GM19035 (cell line): ENCODE measurements around the gene STAC3.

Source experiments
- ATAC-seq: cut with Tn5 transposase; IDR thresholded peaks from one replicate; pipeline ENCODE4 v1.9.1; 2021; ENCODE audit not compliant: unreplicated experiment

STAC3 gene

DNA sequence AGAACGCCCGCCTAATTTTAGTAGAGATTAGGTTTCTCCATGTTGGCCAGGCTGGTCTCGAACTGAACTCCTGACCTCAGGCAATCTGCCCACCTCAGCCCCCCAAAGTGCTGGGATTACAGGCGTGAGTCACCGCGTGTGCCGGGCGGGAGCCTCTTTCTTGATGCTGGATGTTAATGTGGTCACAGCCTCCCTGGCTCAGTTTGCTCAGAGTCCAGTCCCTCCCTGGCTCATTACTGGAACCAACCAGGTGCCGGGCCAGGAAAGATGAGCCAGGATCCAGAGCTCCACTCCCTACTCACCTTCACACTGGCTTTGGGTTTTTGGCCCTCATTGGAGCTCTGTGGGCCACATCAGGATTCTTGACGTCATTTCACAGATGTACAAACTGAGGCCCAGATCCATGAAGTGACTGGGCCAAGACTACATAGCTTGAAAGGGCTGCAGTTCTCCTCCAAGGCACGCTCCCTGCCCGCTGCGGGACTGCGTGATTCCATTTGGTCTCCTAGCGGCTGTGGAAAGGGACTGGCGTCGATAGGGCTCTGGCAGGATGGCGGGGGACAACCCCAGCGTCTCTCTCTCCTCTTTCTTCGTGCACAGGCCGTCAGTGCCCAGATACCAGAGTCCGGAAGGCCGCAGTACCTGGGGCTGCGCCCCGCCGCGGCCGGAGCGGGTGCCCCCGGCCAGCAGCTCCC, 26.6 kb downstream of the STAC3 start:
- ATAC-seq, result no peak

DNA sequence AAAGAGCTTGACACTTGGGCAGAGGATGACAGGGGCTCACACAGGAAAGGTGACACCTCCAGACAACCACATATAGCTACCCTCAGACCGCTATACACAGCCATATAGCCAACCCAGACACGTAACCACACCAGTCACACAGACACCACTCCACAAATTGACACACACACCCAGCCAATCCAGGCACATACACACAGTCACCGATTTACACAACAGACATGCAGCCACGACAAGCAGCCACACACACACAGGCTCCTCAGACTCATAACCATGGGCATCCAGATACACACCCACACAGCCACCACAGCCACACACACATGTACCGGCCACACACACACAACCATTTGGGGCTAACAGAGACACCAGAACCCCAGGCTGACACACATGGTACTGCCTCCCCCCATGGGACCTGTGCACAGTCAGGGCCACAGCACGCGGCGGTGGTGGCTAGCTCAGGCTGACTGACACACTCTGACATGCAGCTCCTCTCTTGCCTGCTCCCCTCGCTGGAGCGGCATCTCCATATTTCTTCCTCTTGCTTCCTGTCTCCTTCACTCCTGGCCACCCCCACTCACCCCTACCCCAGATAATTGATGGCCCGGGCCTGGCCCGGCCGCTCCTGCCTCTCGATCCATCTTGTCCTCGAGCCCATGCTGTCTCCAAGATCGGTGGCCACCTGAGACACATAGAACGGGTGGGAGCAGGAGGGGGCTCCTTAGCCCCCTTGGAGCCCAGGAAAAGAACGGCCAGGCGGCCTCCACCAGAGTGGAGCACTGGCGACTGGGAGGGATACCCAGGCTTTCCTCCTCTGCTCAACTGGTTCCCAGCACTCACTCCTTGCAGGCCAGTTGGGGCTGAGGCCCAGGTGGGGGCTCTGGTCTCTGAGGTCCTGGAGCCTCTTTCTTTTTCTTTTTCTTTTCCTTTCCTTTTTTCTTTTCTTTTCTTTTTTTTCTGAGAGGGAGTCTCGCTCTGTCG, 27.5 kb downstream of the STAC3 start:
- no peak for ATAC-seq

DNA sequence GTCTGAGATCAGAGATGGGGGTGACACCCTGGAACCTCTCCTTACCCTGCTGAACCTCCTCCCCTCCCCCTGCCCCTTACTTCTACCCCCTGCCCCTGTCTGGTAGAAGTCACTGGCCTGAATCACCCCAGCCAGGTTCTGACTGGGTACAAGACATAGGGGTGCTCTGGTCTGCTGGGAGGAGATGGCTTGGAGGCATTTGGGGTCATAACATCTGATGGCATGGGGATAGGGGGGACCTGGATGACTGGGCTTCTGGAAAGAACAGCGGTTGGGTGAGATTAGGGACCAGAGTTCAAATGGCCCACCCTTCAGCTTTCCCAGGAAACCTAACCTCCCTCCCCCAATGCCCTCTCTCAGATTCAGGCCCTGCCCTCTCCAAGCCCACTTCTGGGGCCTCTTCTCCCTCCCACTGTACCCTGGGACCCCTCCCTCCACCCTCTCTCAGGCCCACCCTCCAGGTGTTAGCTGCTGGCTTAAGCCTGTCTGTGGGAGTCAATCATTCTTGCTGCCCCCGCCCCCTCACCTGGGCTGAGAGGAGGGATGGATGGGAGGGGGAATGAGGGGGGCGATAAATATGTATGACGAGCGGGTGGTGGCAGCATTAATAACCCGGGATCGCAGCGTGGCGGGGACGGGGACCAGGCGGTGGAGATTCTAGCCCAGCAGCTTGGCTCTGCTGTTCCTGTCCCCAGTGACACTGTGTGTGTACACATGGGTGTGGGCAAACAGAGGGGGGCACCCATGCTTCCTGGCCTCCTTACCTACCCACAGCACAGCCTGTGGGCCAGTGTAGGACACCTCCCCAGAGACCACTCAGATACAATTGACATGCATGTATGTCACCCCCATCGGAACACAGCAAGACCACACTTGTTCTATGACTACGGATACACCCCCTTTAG, 28.4 kb downstream of the STAC3 start:
- ATAC-seq, result no peak

DNA sequence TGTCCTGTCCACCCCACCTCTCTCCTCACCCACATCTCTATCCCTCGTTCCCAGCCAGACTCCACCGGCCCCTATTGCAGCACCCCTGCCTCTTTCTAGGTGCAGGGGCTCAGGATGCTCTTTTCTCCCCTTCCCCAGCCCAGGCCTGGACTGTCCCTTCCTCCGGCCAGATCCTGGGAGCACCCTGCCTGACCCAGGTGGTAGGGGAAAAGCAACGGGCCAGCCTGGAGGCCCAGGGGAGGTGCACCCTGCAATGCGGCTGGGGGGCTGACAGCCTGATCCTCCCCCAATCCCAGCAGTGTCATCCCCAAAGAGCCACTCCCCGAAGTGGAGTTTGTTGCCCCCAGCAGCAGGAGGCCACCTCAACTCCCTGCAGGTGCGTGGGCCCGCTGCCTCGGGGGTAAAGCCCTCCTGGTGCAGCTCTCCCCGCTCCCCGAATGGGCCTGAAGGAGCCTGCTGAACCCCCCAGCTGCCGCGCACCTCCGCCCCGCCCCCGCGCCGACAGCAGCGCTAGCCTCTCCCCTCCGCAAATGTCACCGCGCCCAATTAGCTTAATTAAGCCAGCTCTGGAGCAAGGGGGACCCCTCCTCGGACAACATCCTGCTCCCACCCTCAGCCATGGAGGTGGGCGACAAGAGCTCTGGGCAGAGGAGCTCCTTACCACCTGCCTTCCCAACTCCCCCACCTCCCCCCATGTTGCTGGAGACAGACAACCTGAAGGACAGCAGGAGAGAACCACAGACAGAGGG, 29.6 kb downstream of the STAC3 start:
- no peak for ATAC-seq

DNA sequence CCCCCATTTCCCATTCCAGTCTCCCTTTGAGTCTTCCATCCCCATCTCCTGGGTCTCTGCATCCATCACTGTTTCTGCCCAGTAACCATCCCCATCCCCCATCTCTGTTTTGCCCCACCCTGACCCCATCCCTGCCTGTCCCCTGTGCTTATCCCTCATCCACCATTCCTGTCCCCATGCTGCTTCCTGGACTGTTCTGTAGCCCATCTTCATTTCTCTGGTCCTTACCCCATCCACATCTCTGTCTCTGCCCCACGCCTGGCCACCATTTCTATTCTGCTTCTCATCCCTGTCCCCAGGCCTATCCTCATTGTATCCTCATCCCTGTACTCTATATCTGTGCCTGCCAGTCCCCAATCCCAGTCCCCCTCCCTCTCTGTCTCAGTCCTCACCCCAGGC, 30.2 kb downstream of the STAC3 start:
- no peak for ATAC-seq

DNA sequence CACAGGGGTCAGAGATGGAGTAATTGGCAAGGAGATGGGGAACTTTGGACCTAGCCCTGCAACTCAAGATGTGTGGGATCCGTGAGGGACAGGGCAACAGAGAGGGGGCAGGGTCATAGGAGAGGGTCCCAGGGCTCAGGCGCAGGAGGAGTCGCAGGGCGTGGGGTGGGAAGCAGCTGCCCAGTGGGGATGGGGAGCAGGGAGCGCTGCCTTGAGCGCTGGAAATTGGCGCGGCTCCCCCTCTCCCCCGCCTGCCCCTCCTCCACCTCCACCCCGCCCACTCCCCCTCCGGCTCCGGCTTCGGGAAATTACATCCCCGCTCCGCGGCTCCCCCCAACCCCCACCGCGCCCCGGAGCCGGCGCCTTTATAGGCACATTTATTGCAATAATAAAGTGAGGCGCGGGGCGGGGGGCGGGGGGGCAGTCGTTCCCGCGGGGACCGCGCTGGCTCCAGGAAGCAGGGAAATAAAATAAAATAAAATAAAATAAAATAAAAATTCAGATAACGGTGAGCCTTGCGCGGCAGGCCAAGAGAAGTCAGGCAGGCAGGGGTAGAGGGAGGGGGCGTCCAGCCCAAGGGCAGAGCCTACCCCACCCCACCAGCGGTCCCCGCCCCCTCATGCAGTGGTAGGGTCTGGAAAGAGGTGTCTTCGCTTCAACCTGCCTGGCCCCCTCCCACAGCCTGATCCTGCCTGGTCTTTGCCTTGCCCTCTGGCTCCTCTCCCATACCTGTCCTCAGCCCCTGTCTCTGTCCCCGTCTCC, 30.8 kb downstream of the STAC3 start:
- no peak for ATAC-seq

DNA sequence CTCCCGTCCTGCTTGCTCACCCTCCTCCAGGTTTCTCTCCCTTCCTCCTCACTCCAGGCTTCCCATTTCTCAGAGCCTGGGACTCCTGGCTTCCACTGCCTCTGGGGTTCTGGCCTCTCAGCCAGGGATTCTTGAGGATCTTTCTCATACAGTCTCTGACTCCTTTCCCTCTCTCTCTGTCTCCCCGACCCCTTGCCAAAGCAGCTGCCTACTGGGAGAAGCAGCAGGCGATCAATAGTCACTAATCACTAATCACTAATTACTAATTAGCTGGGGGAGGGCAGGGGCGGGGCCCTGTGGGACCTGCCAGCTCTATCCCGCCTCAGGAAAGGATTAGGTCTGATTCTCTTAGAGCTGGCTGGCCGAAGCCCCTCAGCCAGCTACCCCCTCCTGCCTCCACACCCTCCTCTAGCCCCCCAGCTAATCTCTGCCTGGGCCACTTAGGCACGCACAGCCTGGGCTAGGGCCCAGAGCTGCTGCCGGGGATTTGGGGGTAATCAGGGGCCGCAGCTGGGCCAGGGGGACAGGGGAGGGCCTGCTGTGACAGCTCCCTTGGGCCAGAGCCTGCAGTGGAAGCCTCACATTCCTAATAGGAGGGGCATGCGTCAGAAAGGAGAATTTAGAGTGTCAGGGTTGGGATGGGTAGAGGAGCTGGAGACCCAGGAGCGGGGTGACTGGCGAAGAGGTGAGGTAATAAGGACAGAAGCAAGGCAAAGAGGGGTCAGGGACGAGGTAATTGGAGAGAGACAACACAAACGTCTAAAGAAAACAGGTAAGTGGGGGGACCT, 31.6 kb downstream of the STAC3 start:
- ATAC-seq, result no peak

DNA sequence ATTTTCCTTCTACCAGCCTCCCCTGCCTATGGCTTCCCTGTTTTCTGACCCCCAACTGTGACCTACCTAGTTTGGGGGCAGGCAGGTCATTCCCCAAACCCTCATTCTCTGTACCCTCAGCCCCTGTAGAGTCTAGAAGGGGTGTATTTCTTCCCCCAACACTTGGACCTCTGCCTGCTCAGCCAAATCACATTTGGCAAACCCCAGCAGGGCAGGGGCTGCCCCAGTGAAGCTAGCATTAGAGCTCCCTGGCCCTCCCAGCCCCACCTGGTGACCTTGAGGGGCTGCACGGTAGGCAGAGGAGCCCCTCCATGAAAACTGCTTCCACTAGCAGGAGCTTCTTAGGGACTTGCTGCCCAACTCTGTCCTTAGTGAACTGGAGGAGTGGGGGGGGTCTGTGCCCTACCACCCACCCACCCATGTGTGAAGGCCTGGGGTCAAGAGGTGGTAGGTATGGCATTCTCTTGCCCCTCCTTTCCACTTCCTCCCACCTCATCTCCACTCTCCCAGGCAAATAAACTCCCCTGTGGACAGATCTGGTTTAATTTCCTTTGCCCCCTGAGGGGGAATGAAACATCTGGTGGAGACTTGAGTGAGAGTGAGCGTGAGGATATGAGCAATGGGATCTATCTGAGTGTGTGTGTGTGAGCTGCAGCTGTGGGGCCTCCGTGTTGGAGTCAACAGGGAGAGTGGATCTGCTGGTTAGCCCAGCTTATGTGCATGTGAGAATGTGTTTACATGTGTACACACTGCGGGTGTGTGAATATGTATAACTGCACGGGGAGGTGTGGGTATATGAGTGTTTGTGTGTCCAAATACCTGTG, 32.7 kb downstream of the STAC3 start:
- ATAC-seq, result no peak

DNA sequence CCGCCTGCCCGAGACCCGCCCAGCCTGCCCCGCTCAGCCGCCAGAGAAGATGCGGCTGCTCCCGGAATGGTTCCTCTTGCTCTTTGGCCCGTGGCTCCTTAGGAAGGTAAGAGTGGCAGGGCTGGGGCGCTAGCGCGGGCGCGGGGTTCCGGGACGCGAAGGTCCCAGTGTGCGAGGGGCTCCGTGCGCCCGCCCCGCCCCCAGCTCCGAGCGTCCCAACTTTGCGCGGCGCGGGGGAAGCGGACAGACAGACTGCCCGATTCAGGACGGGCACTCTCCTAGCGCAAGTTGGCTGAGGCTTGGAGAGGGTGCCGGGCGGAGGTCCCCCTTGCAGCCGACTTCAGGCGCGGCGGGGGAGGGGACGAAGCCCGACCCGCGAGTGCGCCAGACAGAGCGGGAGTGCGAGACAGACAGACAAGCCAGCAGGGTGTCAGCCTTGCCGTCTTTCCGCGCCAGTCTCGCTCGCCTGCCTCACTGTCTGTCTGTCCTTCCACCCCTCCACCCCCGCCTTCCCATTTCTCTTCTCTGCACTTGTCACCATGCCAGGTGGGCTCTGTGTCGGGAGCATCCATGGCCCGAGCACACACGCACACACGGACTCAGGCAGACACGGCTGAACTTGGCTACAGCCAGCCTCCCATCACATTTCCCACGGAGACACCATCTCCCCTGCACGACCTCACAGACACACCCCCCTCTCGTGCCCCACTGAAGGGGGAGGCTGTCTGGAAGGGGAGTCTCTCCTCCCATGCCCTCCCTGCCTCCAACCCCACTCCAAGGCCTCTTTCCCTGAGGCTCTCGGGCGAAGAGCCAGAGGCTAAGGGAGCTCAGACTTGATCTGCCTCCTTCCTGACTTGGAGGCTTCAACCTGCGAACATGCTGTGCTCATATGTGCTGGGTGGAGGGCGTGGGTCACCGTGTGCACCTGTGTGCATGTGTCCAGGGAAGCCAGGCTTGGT, 33.8 kb downstream of the STAC3 start:
- no peak for ATAC-seq

DNA sequence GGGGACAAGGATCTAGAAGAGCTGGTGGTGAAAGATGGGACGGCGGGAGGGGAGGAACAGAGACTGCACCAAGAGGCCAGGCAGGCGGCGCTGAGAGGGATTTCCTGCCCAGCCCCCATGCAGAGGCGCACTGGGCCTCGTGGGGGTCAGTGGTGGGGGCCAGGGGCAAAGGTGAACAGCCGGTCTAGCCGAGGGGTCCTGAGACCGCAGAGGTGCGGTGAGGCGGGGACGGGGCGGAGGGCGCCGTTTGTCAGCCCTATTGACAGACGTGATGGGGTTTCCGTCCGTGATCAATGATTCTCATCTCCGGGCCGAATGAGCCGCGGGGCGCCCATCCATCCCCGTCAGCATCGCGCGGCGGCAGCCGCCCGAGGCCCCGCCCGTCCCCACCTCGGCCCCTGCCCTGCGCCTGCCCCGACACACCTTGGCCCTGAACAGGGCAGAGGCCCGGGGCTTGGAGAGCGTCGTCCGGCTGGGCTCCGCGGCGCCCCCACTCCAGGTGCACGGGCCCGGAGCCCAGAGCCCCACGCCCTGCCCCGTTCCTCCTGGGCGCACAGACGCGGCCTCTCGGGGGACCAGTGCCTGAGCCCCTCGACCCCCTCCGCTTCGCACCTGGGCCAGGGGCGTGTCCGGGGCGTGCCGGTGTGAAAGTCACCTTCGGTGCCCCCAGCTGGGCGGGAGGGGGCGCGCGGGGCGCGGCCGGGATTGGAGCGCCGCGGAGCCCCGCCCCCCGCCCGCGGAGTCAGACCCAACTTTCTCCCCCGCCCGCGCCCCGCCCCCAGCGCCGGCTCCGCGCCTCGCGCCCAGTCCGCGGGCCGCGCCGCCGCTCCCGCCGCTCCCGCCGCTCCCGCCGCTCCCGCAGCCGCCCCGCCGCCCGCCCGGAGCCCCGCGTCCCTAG, 34.7 kb downstream of the STAC3 start, which contains the start of gene NXPH4:
NXPH4 (plus strand) TSS at position 781 of the 898 bp plus-strand sequence. CDS start 176 bp downstream, outside the sequence.
- ATAC-seq, result no peak

DNA sequence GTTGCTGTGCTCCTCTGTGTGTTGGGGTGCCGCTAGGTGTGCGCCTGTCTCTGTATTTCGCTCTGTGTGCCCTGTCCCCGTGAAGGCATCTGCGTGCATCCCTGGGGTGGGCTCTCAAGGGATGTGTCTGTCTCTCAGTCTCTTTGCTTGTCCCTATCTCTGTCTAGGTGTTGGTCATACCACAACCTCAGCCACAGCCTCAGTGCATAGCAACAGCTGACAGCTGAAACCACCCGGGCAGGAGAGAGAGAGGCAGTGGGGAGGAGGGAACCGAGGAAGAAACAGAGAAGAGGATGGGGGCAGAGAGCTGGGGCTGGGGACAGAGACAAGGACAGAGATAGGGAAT, 35.3 kb downstream of the STAC3 start:
- no peak for ATAC-seq

DNA sequence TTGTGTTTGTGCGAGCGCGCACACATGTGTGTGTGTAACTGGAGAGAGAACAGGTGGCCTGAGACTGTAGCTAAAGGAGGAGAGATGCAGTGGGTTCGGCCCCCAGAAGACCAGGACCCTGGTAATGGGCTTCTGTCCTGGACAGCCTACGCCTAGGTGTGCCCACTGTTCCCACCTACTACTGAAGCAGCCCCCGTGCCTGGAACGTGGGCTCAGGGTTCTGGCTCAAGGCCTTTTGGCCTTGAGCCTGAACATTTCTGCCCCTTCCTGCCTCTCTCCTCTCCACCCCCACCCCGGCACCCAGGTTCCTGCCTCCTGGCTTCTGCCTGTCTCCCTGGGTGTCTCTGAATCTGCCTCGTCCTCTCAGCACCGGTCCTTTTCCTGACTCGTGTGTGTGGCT, 35.9 kb downstream of the STAC3 start:
- ATAC-seq, result no peak

DNA sequence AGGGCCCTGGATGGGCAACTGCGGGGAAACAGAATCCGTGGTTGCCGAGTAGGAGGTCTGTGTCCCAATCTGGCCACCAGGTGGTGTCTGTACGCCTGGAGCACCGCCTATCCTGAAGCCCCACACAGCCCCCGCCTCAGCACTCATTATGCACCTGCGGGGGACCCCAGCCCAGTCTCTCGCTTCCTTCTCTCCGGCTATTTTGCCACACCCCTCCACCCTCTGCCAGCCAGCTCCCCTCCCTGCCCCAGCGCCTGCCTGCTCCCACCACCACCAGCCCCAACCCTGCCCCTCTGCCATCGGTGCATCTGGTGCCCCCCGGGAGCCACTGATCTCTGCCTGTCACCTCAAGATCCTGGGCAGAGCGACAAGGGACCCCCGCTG, 36.6 kb downstream of the STAC3 start:
- no peak for ATAC-seq

DNA sequence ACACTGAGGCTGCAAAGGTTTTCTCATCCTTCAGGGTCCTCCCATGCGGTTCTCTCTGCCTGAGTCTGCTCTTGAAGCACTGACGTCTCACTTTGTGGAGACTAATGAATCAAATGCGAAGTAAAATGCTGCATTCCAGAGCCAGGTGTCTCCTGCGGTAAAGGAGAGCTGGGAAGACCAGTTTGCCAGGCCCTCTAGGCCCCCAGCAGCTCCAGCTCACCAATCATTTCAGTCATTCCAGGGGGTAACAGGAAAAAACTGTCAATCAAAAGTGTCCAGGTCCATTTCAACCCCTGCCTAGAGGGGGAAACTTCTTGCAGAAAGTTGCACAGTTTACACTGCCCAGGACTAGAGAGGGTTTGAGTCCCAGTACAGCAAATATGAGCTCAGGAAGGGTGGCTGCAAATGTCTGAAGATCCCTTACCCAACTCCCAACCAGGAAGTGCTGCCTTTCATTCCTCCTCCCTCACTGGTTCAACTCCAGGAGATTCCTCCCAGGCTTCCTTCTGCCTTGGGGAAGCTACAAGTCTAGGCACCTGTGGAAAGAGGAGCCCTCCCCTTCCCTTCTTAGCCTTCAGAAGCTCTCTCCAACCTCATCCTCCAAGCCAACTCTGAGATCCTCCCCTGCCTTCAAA, 37.1 kb downstream of the STAC3 start:
- ATAC-seq, result no peak

DNA sequence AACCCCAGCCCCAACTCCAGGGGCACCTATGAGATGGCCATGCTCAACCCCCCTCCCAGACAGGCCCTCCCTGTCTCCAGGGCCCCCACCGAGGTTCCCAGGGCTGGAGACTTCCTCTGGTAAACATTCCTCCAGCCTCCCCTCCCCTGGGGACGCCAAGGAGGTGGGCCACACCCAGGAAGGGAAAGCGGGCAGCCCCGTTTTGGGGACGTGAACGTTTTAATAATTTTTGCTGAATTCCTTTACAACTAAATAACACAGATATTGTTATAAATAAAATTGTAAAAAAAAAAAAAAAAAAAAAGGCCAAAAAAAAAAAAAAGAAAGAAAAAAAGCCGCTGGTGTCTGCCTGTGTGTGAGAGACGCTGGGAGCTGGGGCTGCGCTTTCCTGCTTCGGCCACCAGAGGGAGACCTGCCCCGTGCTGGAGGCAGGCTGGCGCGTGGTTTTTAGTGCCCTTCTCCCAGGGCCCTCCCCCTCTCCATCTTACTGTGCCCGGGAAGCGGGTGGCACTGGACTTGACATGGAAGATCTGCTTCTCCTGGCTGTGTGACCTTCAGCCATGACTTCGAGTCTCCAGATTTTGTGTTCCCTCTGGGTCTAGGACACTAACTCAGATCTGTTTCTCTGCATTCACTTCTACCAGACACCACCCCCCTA, 37.8 kb downstream of the STAC3 start:
- peak; percentile 45 for ATAC-seq
